HL-60 (cell line): ENCODE results near the gene ATP6AP1.

ENCODE experiments used
- DNase-seq, 2 experiments: peaks; one replicate each; pipeline ENCODE4 v3.0.0-alpha.2; 2010 to 2020; ENCODE audit warnings: low read depth in 1 of 2, low spot score in 1 of 2
- H3K27ac ChIP-seq: fragments of 250-450 bp; sonication (Bioruptor Pico); replicated peaks from 2 replicates; pipeline ENCODE4 v1.5.1; 2020; ENCODE audit warnings: mild to moderate bottlenecking, moderate library complexity
- H3K27me3 ChIP-seq: fragments of 250-450 bp; sonication (Bioruptor Pico); 2 replicates; pipeline ENCODE4 v1.5.1; 2021; ENCODE audit warnings: mild to moderate bottlenecking, moderate library complexity; ENCODE audit not compliant: insufficient read depth, poor library complexity, severe bottlenecking
- H3K4me3 ChIP-seq: replicated peaks from 2 replicates; pipeline ENCODE4 v1.5.1; 2011; ENCODE audit warnings: mild to moderate bottlenecking, control low read depth, low read length; ENCODE audit not compliant: insufficient read depth
- CTCF ChIP-seq: IDR thresholded peaks from one replicate; pipeline ENCODE4 v1.5.1; 2011; ENCODE audit warnings: low read length, control low read depth, inconsistent platforms; ENCODE audit not compliant: insufficient read depth
- GABPA ChIP-seq: IDR thresholded peaks from 2 replicates; pipeline ENCODE4 v1.6.1; 2012; ENCODE audit warnings: low read depth
- POLR2AphosphoS5 ChIP-seq: IDR thresholded peaks from 2 replicates; pipeline ENCODE4 v1.6.1; 2012; ENCODE audit warnings: low read depth
- REST ChIP-seq: IDR thresholded peaks from 2 replicates; pipeline ENCODE4 v1.6.1; 2012; ENCODE audit warnings: low read depth; ENCODE audit not compliant: insufficient replicate concordance
- SPI1 ChIP-seq: IDR thresholded peaks from 2 replicates; pipeline ENCODE4 v1.6.1; 2012; ENCODE audit warnings: low read depth, mild to moderate bottlenecking, borderline replicate concordance

Gene ATP6AP1

GRCh38 chrX:154412468-154412867 is 16.0 kb upstream of the ATP6AP1 start:
- H3K27me3 ChIP-seq, result no peaks in the 10 kb centered on the region
- no peak for TF ChIP-seq CTCF
- TF ChIP-seq POLR2AphosphoS5, result no peak
- TF ChIP-seq GABPA, result no peak
- TF ChIP-seq SPI1, result no peak
- no peak for TF ChIP-seq REST
- peak overlapping the region; percentile 62 for H3K4me3 ChIP-seq
- DNase-seq, result peak; percentile 70 to 91
- peak overlapping the region; percentile 93 for H3K27ac ChIP-seq

- no peaks in the 10 kb centered on the region for H3K27me3 ChIP-seq
- H3K27ac ChIP-seq, result peak overlapping the region; percentile 93
- no peak for TF ChIP-seq POLR2AphosphoS5
- no peak for TF ChIP-seq SPI1
- no peak for TF ChIP-seq CTCF
- TF ChIP-seq REST, result no peak
- TF ChIP-seq GABPA, result no peak
- H3K4me3 ChIP-seq, result no peak overlapping the region
- DNase-seq, result no peak
Measured at GRCh38 chrX:154413142-154413541, 15.3 kb upstream of the ATP6AP1 start.

GRCh38 chrX:154417157-154417556 is 11.3 kb upstream of the ATP6AP1 start:
- DNase-seq, result no peak
- TF ChIP-seq CTCF (no peak), SPI1 (no peak), GABPA (no peak), POLR2AphosphoS5 (no peak), REST (no peak)
- H3K27ac ChIP-seq, result no peak overlapping the region
- H3K27me3 ChIP-seq, result no peaks in the 10 kb centered on the region
- no peak overlapping the region for H3K4me3 ChIP-seq
